Stomach (tissue), 4 donors: ENCODE data around the gene BABAM2.

ENCODE experiments used
- EP300 ChIP-seq: sonication (generic); formaldehyde crosslinking; IDR thresholded peaks from one replicate; pipeline ENCODE4 v1.6.1; 2017; ENCODE audit warnings: antibody characterized with exemption
- POLR2A ChIP-seq, 4 donors: fragments of 450-650 bp; IDR thresholded peaks; one replicate each; pipeline ENCODE4 v1.6.1; 2016; ENCODE audit warnings: antibody characterized with exemption in 4 of 4, control low read depth in 2 of 4, mild to moderate bottlenecking in 1 of 4, moderate library complexity in 1 of 4
- POLR2AphosphoS5 ChIP-seq, 3 donors: sonication (generic); formaldehyde crosslinking; IDR thresholded peaks; one replicate each; pipeline ENCODE4 v1.6.1; 2016; ENCODE audit warnings: antibody characterized with exemption in 3 of 3
- TF ChIP-seq, protein P1 (sequence below), 7 experiments: fragments of 450-650 bp in 4 of 7; fragments of 200-600 bp in 3 of 7; sonication (generic) in 3 of 7; IDR thresholded peaks; one replicate each; pipeline ENCODE4 v1.5.1; 2016 to 2019; ENCODE audit warnings: antibody characterized with exemption in 7 of 7, control low read depth in 2 of 7, mild to moderate bottlenecking in 1 of 7

DNA sequence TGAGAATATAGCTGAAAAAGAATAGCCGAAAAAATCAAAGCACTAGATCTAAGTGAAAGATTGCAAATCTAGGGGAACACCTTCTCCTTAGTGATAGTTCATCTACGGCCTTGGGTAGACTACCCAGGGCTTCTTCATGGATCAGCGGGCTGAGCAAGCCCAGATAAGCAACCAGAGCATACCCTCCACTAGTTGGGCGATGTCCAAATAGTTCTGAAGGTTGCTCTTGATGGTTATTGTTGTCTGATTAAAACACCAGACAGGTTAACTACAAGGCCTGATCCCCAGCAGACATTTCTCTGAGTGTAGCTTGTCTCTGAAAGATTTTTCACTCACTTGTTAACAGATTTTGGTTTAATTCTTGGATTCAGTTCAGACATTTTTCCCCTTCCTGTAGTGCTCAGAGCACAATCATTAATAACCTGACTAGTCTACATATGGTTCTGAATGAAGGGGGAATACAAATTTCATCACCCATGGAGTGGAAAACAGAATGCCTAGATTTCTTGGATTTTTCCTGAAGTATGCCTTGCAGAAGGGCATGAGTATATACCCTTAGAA lies 99.6 kb downstream of the BABAM2 start:
- TF ChIP-seq, protein P1, sequence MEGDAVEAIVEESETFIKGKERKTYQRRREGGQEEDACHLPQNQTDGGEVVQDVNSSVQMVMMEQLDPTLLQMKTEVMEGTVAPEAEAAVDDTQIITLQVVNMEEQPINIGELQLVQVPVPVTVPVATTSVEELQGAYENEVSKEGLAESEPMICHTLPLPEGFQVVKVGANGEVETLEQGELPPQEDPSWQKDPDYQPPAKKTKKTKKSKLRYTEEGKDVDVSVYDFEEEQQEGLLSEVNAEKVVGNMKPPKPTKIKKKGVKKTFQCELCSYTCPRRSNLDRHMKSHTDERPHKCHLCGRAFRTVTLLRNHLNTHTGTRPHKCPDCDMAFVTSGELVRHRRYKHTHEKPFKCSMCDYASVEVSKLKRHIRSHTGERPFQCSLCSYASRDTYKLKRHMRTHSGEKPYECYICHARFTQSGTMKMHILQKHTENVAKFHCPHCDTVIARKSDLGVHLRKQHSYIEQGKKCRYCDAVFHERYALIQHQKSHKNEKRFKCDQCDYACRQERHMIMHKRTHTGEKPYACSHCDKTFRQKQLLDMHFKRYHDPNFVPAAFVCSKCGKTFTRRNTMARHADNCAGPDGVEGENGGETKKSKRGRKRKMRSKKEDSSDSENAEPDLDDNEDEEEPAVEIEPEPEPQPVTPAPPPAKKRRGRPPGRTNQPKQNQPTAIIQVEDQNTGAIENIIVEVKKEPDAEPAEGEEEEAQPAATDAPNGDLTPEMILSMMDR (IDR thresholded peaks at IDR 0.05) = no peak
- no peak for TF ChIP-seq EP300
- no peak for TF ChIP-seq POLR2A (IDR thresholded peaks at IDR 0.05)
- no peak for TF ChIP-seq POLR2AphosphoS5 (IDR thresholded peaks at IDR 0.05)
